CD4-positive, alpha-beta T cell treated with Interferon gamma for 1 hour (primary cell): ENCODE results near the gene OR4D2.
A peak's percentile ranks its signal among the peaks of the same experiment; 100 is the strongest.

Source experiments
- DNase-seq: peaks from one replicate; pipeline ENCODE4 v3.0.0-alpha.2; 2020

Gene OR4D2

DNA sequence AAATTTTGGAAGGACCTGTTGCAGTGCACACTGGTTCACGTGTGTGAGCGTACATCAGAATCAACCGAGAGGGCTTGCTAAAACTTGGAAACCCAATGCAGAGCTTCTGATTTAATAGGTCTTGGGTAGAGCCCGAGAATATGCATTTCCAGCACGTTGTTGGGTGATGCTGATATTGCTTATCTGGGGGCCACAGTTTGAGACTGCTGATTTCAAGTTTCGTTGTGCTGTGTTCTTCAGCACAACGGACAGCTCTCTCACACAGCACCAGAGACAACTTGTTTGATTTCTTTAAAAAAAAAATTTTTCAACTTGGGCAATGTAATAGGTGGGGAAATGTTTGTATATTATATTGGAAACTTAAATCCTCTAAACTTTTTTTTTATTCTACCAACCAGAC is 9.4 kb downstream of the OR4D2 start:
- DNase-seq, result no peak

DNA sequence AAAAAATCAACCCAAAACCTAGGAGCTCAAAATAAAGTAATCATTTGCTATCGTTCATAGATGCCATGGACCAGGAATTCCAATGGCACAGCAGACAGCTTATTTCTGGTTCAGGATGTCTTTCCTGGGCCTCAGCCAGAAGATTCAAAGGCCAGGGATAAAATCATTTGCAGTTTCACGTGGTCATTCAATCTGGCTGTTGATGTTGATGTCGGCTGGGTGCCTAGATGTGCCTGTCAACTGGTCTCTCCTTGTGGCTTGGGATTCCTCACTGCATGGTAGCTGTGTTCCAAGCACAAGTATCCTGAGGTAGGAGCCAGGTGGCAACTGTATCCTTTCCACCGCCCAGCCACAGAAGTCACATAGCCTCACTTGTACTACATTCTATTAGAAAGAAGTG is 15.0 kb downstream of the OR4D2 start:
- no peak for DNase-seq

DNA sequence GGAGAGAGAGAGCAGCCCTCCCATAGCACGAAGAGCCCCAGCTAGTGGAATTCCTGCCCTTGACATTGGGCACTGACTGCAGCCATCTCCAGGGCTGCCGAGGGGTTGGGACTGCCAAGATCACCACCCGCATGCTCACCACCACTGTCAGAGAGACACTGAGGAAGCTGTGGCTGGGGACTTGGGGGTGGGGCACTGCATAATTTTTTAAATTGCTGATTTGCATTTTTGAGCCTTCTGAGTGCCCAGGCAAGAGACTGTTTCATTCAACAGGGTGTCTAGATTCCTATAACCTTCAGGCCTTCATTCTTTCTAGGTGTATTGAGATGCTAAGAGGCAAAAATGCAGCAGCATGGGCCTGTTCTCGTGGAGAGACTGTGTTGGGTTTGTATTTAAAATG is 16.7 kb downstream of the OR4D2 start:
- no peak for DNase-seq

DNA sequence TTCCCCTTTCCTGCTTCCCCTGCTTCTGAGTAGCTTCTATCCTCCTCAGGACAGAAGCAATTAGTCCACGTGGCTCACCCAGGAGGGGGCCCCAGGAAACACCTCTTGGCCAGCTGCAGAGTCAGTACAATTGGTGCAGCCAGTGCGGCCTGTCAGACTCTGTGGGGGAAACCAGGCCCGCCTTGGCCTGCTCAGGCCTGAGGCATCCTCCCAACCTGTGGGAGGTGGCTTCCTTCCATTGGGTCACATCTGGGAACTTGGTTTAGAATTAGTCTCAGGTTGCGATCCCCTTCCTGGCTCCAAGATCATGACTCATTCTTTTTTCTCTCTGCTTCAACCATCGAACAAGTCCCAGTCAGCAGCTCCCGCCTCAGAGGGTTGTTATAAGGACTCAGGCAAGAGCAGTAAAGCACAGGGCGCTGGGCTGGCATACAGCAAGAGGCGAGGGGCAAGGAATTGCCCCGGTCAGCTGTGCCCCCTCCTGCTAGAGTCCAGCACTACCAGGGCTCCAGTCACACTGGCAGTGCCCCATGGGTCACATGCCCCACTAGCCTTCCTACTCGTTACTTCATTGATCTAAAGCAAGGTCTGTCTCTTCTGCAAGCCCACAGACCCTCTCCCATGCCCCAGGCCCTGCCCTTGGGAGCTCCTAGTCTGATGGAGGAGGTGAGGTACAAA is 17.7 kb downstream of the OR4D2 start:
- DNase-seq, result no peak

DNA sequence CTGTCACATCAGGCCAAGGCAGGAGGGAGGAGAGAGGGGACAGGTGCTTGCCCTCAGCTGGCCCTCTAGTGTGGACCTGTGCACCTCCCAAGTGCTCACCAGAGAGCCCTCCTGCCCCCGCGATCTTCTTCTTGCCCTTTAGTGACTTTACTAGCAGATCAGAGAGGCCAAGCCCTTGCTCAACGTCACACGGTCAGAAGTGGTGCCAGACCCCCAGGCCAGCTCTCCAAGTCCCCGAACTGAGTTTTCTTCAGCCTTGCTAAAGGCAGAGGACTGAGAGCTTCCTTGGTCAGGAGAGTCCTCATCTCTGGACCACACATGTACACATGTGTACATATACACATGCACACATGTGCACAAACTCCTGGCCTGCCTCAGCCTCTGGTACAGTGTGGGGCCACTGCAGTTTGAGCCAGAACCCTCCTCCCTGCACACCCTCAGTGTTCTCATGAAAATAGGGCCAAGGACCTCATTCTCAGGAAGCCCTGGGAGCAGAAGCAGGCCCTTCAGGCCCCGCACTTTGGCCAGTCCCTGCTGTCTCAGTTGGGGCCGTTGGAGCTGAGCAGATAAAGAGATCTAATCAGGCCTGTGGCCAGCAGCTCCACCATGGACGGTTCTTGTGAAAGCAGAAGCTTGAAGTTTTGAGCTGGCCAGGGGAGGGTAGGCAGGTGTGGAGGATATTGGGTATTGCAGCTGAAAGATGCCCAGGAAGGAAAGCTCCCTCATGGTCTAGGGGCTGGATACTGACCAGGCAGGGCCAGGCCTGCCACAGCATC is 18.4 kb downstream of the OR4D2 start:
- DNase-seq, result no peak

DNA sequence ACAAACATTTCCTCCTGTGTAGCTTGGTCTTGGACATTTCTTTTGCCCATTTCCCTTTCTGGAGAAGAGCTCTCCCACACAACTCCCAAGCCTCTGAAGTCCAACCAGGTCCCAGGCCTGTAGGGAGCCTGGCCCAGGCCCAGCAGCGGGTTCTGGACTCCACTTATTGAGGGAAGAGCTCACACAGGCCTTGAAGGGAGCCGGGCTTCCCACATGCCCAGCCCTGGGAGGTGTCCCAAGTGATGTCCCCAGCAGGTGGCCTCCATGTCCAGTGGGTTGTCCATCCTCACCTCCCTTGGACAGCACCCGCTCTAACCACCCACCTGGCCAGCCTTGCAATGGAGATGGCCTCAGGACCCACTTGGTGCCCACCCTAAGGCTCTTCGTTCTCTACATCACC is 19.8 kb downstream of the OR4D2 start:
- DNase-seq, result no peak

DNA sequence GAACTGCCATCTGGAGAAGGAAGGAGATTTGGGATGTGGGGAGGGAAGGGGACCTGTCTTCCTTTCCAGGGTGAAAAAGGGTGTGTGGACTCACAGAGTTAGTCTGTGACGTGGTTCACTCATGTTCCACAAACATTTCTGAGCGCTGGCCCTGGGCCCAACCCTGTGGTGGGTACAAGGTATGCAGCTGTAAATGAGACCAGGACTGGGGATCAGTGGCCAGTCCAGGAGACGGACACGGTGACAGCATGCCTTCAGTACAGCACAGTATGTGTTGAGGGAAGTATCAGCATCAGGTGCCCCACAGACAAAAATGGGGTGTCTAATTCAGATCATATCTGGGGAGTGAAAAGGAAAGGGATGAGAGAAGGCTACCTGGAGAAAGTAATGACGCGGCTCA is 20.3 kb downstream of the OR4D2 start:
- no peak for DNase-seq

DNA sequence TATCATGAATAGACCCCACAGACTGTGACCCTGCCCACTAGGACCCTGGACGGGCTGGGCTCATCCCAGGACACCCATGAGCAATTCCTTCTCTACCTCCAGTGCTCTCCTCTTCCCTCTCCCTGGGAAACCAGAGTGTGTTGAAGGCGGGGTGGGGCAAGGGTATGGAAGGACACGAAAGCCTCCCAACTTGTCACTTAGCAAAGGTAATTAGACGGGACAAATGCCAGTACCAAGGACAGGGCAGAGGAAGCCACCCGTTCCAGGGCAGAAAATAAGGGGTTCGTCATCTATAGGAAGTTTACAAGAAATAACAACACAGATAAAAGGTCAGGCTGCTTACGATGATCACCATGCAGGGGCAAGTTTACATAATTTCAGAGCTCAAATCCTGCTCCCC is 20.9 kb downstream of the OR4D2 start:
- DNase-seq, result no peak

DNA sequence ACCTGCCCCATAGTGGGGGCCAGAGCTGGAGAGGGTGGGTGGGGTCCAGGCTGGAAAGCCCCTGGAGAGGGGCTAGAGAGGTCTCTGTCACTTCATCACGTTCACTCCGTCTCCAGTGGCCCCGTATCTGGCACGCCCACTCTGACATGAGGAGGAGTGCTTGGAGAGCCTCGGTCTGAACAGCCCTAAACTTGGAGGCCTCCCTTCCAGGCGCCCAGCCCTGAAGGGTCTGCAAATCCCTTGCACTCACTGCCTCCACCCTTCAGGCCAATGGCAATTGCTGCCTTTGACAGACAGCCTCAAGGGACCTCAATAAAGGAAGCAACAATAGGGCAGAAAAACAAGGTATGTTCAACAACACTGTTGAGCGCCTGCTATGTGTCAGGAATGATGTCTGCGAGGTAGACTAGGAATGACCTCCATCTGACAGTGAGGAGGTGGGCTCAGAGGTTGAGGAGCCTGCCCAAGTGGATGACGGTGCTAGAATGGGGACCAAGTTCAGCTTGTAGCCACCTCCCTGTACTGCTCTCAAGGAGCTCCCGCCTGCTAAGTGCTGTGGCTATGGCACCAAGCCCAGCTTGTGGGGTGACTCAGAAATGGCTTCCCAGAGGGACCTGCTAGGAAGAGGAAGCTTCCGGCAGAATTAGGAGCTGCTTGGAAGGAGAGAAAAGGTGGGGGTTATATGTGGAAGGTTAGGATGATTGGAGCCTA is 22.8 kb downstream of the OR4D2 start:
- DNase-seq, result no peak

DNA sequence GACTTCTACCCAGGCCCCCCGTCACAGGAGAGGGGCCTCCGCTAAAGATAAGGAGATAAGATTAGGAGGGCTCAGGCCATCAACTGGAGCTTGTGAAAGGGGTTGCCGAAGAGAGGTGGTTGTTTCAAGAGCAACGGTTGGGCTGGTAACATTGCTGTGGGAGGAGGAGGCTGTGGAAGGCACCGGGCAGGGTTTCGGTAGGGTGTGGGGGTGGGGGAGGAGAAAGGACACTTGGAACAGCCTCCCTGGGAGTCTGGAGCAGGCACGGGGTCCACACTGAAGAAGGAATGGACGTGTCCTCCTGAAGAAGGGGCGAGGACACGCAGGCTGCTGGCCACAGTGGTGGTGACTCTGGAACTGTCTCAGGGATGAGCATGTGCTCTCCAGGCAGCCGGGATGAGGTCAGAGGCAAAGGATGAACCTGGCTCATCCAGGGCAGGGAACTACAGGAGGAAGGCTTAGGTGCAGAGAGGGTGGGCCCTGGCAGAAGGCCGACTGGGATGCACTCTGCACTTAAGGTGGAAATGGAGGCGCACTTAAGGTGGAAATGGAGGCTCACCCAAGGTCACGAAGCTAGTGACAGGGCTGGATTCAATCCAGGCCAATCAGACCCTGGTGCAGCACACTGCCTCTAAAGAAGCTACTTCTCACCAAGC is 24.6 kb downstream of the OR4D2 start:
- DNase-seq, result no peak

DNA sequence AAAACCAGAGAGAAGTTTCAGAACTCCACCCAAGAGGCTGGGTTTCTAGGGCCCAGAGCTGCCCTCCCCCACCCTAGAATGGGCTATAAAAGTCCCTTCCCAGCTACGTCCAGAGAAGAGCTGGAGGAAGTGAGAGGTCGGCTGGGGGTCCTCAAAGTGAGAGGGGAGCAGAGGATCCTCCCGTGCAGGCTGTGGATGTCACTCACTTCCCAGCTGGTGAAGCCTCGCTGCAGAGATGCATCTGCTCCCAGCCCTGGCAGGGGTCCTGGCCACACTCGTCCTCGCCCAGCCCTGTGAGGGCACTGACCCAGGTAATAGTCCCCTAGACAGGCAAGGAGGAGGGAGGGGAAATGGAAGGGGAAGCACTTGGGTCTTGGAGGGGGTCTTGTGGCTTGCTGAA is 25.8 kb downstream of the OR4D2 start, which contains the start of gene EPX:
Gene EPX (plus strand): TSS at position 115 of the 400 bp plus-strand sequence. CDS start 121 bp downstream, at position 236.
- no peak for DNase-seq

DNA sequence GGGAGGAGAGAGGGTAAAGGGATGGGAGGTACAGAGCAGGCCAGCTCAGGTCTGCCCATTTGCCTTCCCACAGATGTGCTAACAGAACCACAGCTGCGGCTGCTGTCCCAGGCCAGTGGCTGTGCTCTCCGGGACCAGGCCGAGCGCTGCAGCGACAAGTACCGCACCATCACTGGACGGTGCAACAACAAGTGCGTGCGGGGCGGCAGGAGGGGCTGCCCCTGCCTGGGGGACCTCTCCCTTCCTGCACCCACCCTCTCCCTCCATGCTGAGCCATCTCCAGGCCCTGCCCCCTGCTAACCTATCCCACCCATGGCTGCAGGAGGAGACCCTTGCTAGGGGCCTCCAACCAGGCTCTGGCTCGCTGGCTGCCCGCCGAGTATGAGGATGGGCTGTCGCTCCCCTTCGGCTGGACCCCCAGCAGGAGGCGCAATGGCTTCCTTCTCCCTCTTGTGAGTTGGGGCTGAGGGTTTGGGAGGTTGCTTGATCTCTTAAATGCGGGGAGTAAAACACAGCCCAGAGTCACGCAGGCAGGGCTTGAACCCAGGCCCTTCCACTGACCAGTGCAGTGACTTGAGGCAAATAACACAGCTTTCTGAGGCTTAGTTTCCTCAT is 27.0 kb downstream of the OR4D2 start:
- DNase-seq, result no peak

DNA sequence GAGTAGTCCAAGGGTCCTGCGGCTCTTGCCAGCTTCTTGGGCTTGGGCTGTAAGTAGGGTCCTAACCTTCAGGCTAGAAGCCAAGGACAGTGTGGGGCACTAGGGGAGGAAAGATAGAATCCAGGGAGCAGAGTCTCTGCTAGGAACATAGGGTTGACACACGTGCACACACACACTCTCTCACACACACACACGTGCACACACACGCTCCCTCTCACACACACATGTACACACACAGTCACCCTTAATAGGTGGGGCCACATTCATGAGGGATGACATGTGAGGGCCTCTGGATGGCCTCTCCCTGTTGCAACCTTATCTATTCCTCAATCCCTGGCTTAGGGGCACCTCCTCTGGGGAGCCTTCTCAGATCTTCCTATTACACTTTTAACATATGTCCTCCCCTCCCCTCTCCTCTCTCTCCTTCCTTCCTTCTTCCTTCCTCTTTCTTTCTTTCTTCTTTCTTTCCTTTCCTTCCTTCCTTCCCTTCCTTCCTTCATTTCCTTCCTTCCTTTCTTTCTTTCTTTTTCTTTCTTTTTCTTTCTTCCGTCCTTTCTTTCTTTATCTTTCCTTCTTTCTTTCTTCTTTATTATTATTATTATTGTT is 28.8 kb downstream of the OR4D2 start:
- no peak for DNase-seq

DNA sequence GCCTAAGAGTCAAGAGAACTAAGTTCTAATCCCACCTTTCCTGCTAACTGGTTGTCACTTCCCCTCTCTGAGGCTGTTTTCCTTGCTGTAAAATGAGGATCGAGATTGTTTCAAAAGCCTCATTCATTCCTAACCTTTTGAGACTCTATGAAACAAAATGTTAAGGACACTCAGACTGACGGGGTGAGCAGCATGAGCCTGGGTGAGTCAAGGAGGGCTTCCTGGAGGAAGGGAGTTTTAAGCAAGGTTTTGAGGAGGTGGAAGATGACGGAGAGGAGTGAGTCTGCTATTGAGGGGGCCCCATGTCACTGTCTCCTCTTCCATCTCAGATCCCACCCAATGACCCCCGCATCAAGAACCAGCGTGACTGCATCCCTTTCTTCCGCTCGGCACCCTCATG is 29.8 kb downstream of the OR4D2 start:
- DNase-seq, result no peak

DNA sequence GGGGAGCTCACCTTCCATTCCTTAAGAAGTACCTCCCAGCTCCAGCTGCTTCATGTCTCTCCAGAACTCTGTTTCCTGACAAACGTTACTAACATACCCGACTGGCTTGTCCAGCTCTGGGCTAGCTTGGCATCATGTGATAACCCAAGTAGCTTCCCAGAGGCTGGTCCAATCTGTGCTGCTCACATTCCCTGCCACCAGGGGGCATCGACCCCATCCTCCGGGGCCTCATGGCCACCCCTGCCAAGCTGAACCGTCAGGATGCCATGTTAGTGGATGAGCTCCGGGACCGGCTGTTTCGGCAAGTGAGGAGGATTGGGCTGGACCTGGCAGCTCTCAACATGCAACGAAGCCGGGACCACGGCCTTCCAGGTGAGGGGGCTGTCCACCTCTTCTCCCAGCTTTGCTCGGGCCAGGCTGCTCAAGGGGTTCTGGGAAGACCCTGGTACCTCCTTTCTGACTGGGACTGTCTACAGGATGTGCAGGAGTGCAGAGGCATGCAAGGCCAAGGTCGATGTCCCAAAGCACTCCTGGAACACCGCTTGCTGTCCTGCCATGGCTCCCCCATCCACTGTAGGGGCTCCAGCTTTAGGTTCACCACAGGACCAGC is 33.3 kb downstream of the OR4D2 start:
- peak; percentile 58 for DNase-seq

DNA sequence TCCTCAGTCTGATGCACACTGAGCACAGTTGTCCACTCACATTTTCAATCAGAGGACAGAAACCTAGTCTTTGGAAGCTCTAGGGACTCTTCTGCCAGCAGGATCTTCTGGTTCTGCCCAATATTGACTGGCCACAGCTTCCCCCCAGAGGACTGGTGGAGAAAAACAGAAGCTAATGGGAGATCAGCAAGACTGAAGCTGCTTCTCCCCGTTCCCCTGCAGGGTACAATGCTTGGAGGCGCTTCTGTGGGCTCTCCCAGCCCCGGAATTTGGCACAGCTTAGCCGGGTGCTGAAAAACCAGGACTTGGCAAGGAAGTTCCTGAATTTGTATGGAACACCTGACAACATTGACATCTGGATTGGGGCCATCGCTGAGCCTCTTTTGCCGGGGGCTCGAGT is 36.1 kb downstream of the OR4D2 start:
- DNase-seq, result no peak

DNA sequence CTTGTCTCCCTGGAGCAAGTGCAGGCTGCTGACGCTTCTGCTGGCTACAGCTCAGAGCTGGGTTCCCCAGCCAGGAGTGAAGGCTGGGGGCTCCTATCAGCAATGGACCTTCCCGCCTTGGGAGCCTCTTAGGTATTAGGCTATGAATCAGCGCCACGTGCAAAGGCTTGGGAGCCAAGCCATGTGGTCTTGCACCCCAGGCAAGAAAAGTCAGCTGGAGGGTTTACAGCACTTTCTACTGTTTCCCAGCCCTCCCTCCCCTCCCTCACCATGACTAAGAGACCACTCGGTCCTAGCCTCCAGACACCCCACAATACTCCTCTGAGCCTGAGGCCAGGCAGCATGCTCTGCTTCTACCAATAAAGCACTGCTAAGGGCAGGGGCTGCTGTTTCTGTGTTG is 38.0 kb downstream of the OR4D2 start:
- no peak for DNase-seq

DNA sequence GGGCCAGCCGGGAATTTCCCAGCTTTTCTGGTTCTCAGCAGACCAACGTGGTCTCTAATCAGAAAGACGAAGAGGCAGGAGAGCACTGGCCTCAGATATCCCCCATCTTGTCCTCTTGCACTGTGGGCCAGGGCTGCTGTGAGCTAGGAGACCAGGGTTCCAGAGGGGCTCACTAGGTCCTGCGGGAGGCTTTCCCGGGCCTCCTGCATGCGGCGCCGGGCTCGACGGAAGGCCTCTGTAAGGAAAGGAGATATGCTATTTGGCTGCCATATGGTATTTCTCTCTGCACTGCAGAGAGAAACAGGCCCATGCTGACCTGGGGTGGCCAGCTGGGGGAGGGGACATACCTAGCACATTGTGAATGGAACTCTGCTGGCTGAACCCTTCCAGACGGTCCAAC is 39.2 kb downstream of the OR4D2 start:
- no peak for DNase-seq

DNA sequence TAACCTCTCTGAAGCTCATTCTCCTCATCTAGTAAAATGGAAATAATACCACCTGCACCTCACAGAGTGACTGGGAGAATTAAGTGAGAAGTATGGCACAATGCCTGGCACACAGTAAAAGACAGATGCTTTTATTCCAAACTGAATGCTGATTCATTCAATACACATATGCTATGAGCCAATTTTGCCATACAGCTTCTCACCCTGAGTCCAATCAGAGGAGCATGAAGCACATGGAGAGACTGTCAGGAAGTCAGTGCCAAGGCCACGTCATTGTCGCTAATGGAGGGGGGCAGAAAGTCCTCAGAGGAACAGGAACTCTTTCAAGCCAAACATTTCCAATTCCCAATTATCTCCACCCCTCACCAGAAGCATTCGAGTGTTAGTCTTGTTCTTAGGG is 40.7 kb downstream of the OR4D2 start:
- DNase-seq, result no peak

DNA sequence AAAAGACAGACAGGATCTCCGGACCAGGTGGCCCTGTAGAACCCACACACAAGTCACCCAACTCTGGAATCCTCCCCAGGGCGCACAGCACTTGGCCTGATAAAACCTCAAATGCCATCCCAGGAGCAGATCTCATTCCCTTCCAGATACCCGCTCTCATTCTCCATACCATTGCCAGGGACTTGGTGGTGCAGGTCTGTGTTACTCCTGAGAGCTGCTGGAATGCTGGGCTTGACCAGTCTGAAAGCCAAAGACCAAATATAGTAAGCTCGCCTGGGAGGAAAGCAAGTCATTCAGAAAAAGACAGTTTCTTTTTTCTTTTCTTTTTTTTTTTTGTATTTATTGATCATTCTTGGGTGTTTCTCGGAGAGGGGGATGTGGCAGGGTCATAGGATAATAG is 41.6 kb downstream of the OR4D2 start:
- DNase-seq, result no peak

DNA sequence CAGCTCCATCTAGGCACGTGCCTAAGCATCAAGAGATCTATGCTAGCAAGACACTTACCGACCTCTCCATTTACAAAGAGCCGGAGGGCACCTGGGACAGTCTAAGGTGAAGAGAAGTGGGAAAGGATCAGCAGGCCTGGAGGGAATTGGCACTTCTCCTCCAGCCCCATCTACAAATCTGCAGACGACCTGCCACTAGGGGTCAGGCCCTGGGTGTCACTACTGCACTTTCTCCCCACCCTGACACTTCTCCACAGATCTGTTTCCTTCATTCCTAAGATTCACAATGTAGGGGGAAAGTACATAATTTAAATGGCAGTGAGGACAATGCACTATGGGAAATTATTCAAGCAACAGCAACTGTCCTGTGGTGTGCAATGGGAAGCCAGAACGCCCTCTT is 44.1 kb downstream of the OR4D2 start:
- DNase-seq, result no peak

DNA sequence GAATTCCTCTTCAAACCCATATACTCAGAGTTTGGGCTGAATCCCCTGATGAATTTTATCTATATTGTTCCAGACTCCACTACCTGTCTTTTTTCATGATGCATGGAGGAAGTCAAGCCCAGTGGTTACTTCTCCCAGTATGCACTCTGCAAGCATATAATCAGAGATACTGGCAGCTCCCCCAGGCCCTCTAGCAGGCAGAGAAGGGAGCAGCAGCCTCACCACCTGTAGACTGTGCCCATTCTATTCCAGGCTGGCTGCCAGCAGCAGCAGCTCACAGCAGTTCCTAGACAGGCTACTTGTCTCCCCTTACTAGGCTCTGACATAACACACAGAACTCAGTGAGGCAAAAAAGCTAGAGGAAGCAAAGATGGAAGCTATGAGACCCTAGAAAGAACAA is 48.9 kb downstream of the OR4D2 start:
- no peak for DNase-seq
